GM12878 (cell line): Measurements from ENCODE around the gene CACNA1G. TPM values are rescaled to one million over a fixed set of nuclear protein-coding genes. Genes with fewer than 3 reads are reported as not detected.

Experiments used
- ATAC-seq: fragments of 200-7000 bp; cut with Tn5 transposase; 3 replicates; pipeline ENCODE4 v1.9.1; 2020; ENCODE audit warnings: mild to moderate bottlenecking, moderate library complexity
- BruUV-seq: library from RNA; stranded (reverse); fragments of 400-500 nt; replicated peaks from 2 replicates; lab custom pipeline; 2021; lab: Mats Ljungman, UMichigan
- CTCF ChIA-PET: fragments of 300-600 bp; sonication (Branson Sonifier 250); formaldehyde crosslinking; extraction: SDS; loops from one replicate; lab custom pipeline; 2021; ENCODE audit warnings: inconsistent platforms; lab: Yijun Ruan, JAX
- POLR2A ChIA-PET: fragments of 350-600 bp; formaldehyde crosslinking; extraction: SDS; loops from one replicate; lab custom pipeline; 2021; ENCODE audit warnings: inconsistent platforms; lab: Charles Lee
- RAD21 ChIA-PET: fragments of 300-600 bp; sonication (Branson Sonifier 250); formaldehyde crosslinking; loops from one replicate; lab custom pipeline; 2023; ENCODE audit warnings: antibody characterized with exemption; ENCODE audit not compliant: unreplicated experiment; lab: Charles Lee
- SMC1A ChIA-PET: fragments of 300-600 bp; sonication (Branson Sonifier 250); formaldehyde crosslinking; loops from one replicate; lab custom pipeline; 2023; ENCODE audit not compliant: unreplicated experiment, uncharacterized antibody; lab: Charles Lee
- DNase-seq: peaks from one replicate; pipeline ENCODE4 v3.0.0-alpha.2; 2011; ENCODE audit warnings: low read depth, low spot score
- FAIRE-seq: peaks from 3 replicates; lab custom pipeline; 2011; peaks lifted over from hg19 to GRCh38; lab: Jason Lieb, UNC
- H2AFZ ChIP-seq: 2 replicates; pipeline ENCODE4 v1.6.0; 2011; ENCODE audit warnings: low read depth, low read length, control low read depth; ENCODE audit not compliant: control insufficient read depth
- H3K27ac ChIP-seq: 2 replicates; pipeline ENCODE4 v1.5.1; 2011; ENCODE audit warnings: control low read depth; ENCODE audit not compliant: control insufficient read depth, insufficient read depth
- H3K27me3 ChIP-seq, 2 experiments: replicated peaks in 1 of 2; 2 replicates each; pipeline versions ENCODE4 v1.6.0 to v1.6.1; 2011; ENCODE audit warnings: low read length in 1 of 2; ENCODE audit not compliant: control insufficient read depth in 2 of 2, insufficient read depth in 2 of 2
- H3K36me3 ChIP-seq, 2 experiments: 2 replicates each; pipeline ENCODE4 v1.5.1; 2011; ENCODE audit warnings: low read length in 1 of 2; ENCODE audit not compliant: control insufficient read depth in 2 of 2, insufficient read depth in 2 of 2
- H3K4me1 ChIP-seq: 2 replicates; pipeline ENCODE4 v1.6.1; 2011; ENCODE audit warnings: mild to moderate bottlenecking, low read length, moderate library complexity, mixed read lengths; ENCODE audit not compliant: control insufficient read depth, insufficient read depth
- H3K4me2 ChIP-seq: 2 replicates; pipeline ENCODE4 v1.6.0; 2011; ENCODE audit warnings: control low read depth; ENCODE audit not compliant: control insufficient read depth, insufficient read depth
- H3K4me3 ChIP-seq: fragments of 200-600 bp; sonication (generic); 2 replicates; pipeline ENCODE4 v1.5.1; 2016
- H3K79me2 ChIP-seq: 2 replicates; pipeline ENCODE4 v1.6.0; 2011; ENCODE audit warnings: low read length; ENCODE audit not compliant: control insufficient read depth, insufficient read depth
- H3K9ac ChIP-seq: 2 replicates; pipeline ENCODE4 v1.8.0; 2011; ENCODE audit warnings: low read length, control low read depth, mixed read lengths; ENCODE audit not compliant: control insufficient read depth, insufficient read depth
- H3K9me3 ChIP-seq: replicated peaks from 3 replicates; pipeline ENCODE4 v1.5.1; 2011; ENCODE audit warnings: mild to moderate bottlenecking, low read length; ENCODE audit not compliant: control insufficient read depth, insufficient read depth
- H4K20me1 ChIP-seq: 2 replicates; pipeline ENCODE4 v1.6.0; 2011; ENCODE audit not compliant: control insufficient read depth, insufficient read depth
- CUX1 ChIP-seq: IDR thresholded peaks from 2 replicates; pipeline ENCODE4 v1.6.1; 2012; ENCODE audit warnings: improper control_type of control experiment, low read depth, low read length; ENCODE audit not compliant: insufficient replicate concordance
- NKRF ChIP-seq: fragments of 450-650 bp; conservative IDR thresholded peaks from 2 replicates; pipeline ENCODE4 v1.6.1; 2017; ENCODE audit warnings: mild to moderate bottlenecking, moderate library complexity
- SUZ12 ChIP-seq: fragments of 200-600 bp; sonication (generic); IDR thresholded peaks from one replicate; pipeline ENCODE4 v1.6.1; 2018; ENCODE audit warnings: antibody characterized with exemption, mild to moderate bottlenecking; ENCODE audit not compliant: unreplicated experiment
- WGBS: methylation state at CpG from one replicate; pipeline ENCODE4 v1.1.6; 2016; ENCODE audit warnings: low lambda C conversion rate; ENCODE audit not compliant: insufficient replicate concordance, insufficient coverage; ENCODE audit errors: missing lambda C conversion rate; 5-methylcytosine and 5-hydroxymethylcytosine counted together
- in situ Hi-C: fragments of 300-500 bp; cut with MboI; formaldehyde crosslinking; loops from 9 replicates; pipeline ENCODE4 v1.14.3; 2018; ENCODE audit warnings: mixed read lengths
- intact Hi-C: fragments of 100-400 bp; cut with micrococcal nuclease; formaldehyde crosslinking; loops from one replicate; pipeline ENCODE4 v1.14.2; 2022; ENCODE audit not compliant: unreplicated experiment
- polyA plus RNA-seq, 11 experiments: library from polyadenylated mRNA; depleted of rRNA in 4 of 11; unstranded in 6 of 11; stranded (reverse) in 5 of 11; fragments of >200 nt; fragmentation: Nextera tagmentation in 4 of 11; fragmentation: Illumina TruSeq in 1 of 11; extraction: Ambion mirVana in 4 of 11; extraction: Trizol in 1 of 11; gene quantifications; 1 replicate in 1 of 11; 2 replicates in 10 of 11; pipeline versions ENCODE4 v1.2.1 to v1.2.3, GENCODE V29; 2011 to 2016; ENCODE audit warnings: inconsistent platforms in 2 of 11, missing spikeins in 2 of 11, low read depth in 1 of 11
- total RNA-seq, 4 experiments: library from RNA; depleted of rRNA in 3 of 4; stranded (reverse); fragments of >200 nt in 3 of 4; fragmentation: Illumina TruSeq in 1 of 4; extraction: Trizol in 1 of 4; gene quantifications; 2 replicates each; pipeline versions ENCODE4 v1.2.1 to v1.2.3, GENCODE V29; 2013 to 2021

The CACNA1G gene
- total and polyA plus RNA-seq, 10 of the 15 experiments (the other 5 are each of a cell fraction or from before 2014, with no cell fraction given): 0.03 to 0.15 TPM; not detected in 8

- no peak for DNase-seq
- no peak for FAIRE-seq
- WGBS: 14% methylated on average over 22 of the region's 22 CpGs
- peaks cover 14% of the 10 kb centered on the region; the same call in 1 of the 2 replicates for H3K4me1 ChIP-seq
- intact Hi-C loops: no loop called here
- no peak for ATAC-seq
- H3K79me2 ChIP-seq: no peaks in the 10 kb centered on the region
- no peaks in the 10 kb centered on the region for H3K36me3 ChIP-seq
- RAD21 ChIA-PET: interaction anchor here (0.5 to 1.0 kb wide), 3 partner anchors 10 to 131 kb away, joined by 3 to 6 read pairs (median 5); no protein-coding TSS in a partner anchor
- no TSS peak for BruUV-seq
- H3K27me3 ChIP-seq: peaks cover 20 to 23% of the 10 kb centered on the region in 2 experiments
- POLR2A ChIA-PET: no interaction called here
- no peak overlapping the region for H3K9ac ChIP-seq
- CTCF ChIA-PET: interaction anchor here (0.5 kb wide), 1 partner anchor 102 kb away, joined by 3 read pairs; no protein-coding TSS in a partner anchor
- TF ChIP-seq SUZ12 (peak; percentile 72), CUX1 (no peak), NKRF (no peak)
- no peaks in the 10 kb centered on the region for H4K20me1 ChIP-seq
- H3K9me3 ChIP-seq: no peaks in the 10 kb centered on the region
- in situ Hi-C loops: no loop called here
- SMC1A ChIA-PET: interaction anchor here (0.6 kb wide), 1 partner anchor 531 kb away, joined by 3 read pairs; no protein-coding TSS in a partner anchor
- no peak overlapping the region for H2AFZ ChIP-seq
- 0 out of 2 replicates have a peak overlapping the region, but pooled peaks have one; percentile 17 for H3K4me2 ChIP-seq
- H3K27ac ChIP-seq: no peak overlapping the region
- H3K4me3 ChIP-seq: no peak overlapping the region
Observed at GRCh38 chr17:50562242-50563091, 2.0 kb downstream of the CACNA1G start.
